ENCODE measurements around the gene PSME3IP1.

The PSME3IP1 gene

GRCh38 chr16:57125376-57125775 lies 60.5 kb downstream of the PSME3IP1 start:
- Histone ChIP-seq H3K4me1 (no peaks in the 10 kb centered on the region), H3K36me3 (peaks cover 26 to 65% (median 40%) of the 10 kb centered on the region in 3 donors), H3K9me3 (no peaks in the 10 kb centered on the region), H3K27ac (no peak overlapping the region), H3K27me3 (no peaks in the 10 kb centered on the region), H3K4me3 (no peak overlapping the region)
- no peak for TF ChIP-seq CTCF (IDR thresholded peaks at IDR 0.05)
- DNase-seq, result no peak
- intact Hi-C loops (cut with DNase I; ENCODE audit: low total_unique reads), result no loop called here

- Histone ChIP-seq H3K4me3 (no peak overlapping the region), H3K4me1 (no peaks in the 10 kb centered on the region), H3K27me3 (no peaks in the 10 kb centered on the region), H3K9me3 (no peaks in the 10 kb centered on the region), H3K27ac (no peak overlapping the region), H3K36me3 (peaks cover 33 to 73% (median 46%) of the 10 kb centered on the region in 3 donors)
- intact Hi-C loops (cut with DNase I; ENCODE audit: low total_unique reads), result no loop called here
- TF ChIP-seq CTCF (IDR thresholded peaks at IDR 0.05), result no peak
- no peak for DNase-seq
Measured at GRCh38 chr16:57123974-57124674, 61.7 kb downstream of the PSME3IP1 start.

GRCh38 chr16:57123216-57123973 lies 62.4 kb downstream of the PSME3IP1 start:
- TF ChIP-seq CTCF (IDR thresholded peaks at IDR 0.05), result no peak
- Histone ChIP-seq H3K27ac (no peak overlapping the region), H3K36me3 (peaks cover 33 to 76% (median 50%) of the 10 kb centered on the region in 3 donors), H3K4me1 (no peaks in the 10 kb centered on the region), H3K27me3 (no peaks in the 10 kb centered on the region), H3K4me3 (no peak overlapping the region), H3K9me3 (no peaks in the 10 kb centered on the region)
- intact Hi-C loops (cut with DNase I; ENCODE audit: low total_unique reads), result no loop called here
- no peak for DNase-seq

GRCh38 chr16:57118461-57119084 lies 67.3 kb downstream of the PSME3IP1 start:
- Histone ChIP-seq H3K4me3 (no peak overlapping the region), H3K27ac (no peak overlapping the region), H3K4me1 (peaks cover 0 to 14% (median 12%) of the 10 kb centered on the region in 4 donors), H3K36me3 (peaks cover 33 to 71% (median 50%) of the 10 kb centered on the region in 3 donors), H3K27me3 (no peaks in the 10 kb centered on the region), H3K9me3 (no peaks in the 10 kb centered on the region)
- no peak for TF ChIP-seq CTCF (IDR thresholded peaks at IDR 0.05)
- DNase-seq, result no peak
- intact Hi-C loops (cut with DNase I; ENCODE audit: low total_unique reads), result no loop called here

- intact Hi-C loops (cut with DNase I; ENCODE audit: low total_unique reads), result no loop called here
- H3K9me3 ChIP-seq, result no peaks in the 10 kb centered on the region
- H3K4me3 ChIP-seq, result no peak overlapping the region
- H3K36me3 ChIP-seq, result peaks cover 19 to 50% (median 33%) of the 10 kb centered on the region in 3 donors
- no peak overlapping the region for H3K27ac ChIP-seq
- peak; percentile 59 to 70 for DNase-seq
- no peaks in the 10 kb centered on the region for H3K27me3 ChIP-seq
- no peak for TF ChIP-seq CTCF (IDR thresholded peaks at IDR 0.05)
- peaks cover 0 to 36% (median 26%) of the 10 kb centered on the region in 4 donors for H3K4me1 ChIP-seq
Measured at GRCh38 chr16:57115514-57116182, 70.2 kb downstream of the PSME3IP1 start.

Data from tibial artery (tissue), 4 donors.